ENCODE results near the gene CEP72.
"Not testable (repeated sequence)": the region's sequence is repeated elsewhere in the genome, so short reads cannot be mapped to it uniquely, and the experiment has no call there.

DNA sequence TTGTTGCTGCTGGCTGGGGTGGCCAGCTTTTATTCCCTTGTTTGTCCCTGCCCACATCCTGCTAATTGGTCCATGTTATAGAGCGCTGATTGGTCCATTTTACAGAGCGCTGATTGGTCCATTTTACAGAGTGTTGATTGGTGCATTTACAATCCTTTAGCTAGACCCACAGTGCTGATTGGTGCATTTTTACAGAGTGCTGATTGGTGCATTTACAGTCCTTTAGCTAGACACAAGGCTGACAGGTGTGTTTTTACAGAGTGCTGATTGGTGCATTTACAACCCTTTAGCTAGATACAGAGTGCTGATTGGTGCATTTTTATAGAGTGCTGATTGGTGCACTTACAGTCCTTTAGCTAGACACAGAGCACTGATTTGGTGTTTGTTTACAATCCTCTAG is 34.9 kb upstream of the CEP72 start:
- TF ChIP-seq, protein P1, sequence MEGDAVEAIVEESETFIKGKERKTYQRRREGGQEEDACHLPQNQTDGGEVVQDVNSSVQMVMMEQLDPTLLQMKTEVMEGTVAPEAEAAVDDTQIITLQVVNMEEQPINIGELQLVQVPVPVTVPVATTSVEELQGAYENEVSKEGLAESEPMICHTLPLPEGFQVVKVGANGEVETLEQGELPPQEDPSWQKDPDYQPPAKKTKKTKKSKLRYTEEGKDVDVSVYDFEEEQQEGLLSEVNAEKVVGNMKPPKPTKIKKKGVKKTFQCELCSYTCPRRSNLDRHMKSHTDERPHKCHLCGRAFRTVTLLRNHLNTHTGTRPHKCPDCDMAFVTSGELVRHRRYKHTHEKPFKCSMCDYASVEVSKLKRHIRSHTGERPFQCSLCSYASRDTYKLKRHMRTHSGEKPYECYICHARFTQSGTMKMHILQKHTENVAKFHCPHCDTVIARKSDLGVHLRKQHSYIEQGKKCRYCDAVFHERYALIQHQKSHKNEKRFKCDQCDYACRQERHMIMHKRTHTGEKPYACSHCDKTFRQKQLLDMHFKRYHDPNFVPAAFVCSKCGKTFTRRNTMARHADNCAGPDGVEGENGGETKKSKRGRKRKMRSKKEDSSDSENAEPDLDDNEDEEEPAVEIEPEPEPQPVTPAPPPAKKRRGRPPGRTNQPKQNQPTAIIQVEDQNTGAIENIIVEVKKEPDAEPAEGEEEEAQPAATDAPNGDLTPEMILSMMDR (IDR thresholded peaks at IDR 0.05): not testable (repeated sequence)
- TF ChIP-seq POLR2AphosphoS5 (IDR thresholded peaks at IDR 0.05; ENCODE audit: insufficient read depth in 1 of 2, low read depth in 1 of 2): not testable (repeated sequence)
